H9 (cell line): ENCODE measurements around the gene RPL37. TPM values are rescaled to one million over a fixed set of nuclear protein-coding genes. Genes with fewer than 3 reads are reported as not detected.
"Not testable (repeated sequence)": the region's sequence is repeated elsewhere in the genome, so short reads cannot be mapped to it uniquely, and the experiment has no call there.

Experiments
- DNase-seq: peaks from one replicate; pipeline ENCODE4 v3.0.0-alpha.2; 2017
- H2AFZ ChIP-seq: one replicate; pipeline ENCODE4 v1.6.1; 2013; ENCODE audit warnings: mild to moderate bottlenecking, low read length, control low read depth, moderate library complexity
- H2AK5ac ChIP-seq: 2 replicates; pipeline ENCODE4 v1.6.1; 2013; ENCODE audit warnings: low read length, control low read depth, mixed read lengths; ENCODE audit not compliant: insufficient read length
- H2BK120ac ChIP-seq: one replicate; pipeline ENCODE4 v1.6.1; 2013; ENCODE audit warnings: low read depth, mild to moderate bottlenecking, low read length, control low read depth, inconsistent platforms; ENCODE audit not compliant: poor library complexity, severe bottlenecking
- H2BK12ac ChIP-seq: 2 replicates; pipeline ENCODE4 v1.6.1; 2013; ENCODE audit warnings: low read length, control low read depth, mixed read lengths, low read depth; ENCODE audit not compliant: insufficient read length
- H2BK15ac ChIP-seq: 2 replicates; pipeline ENCODE4 v1.6.1; 2013; ENCODE audit warnings: low read depth, low read length, control low read depth
- H2BK20ac ChIP-seq: one replicate; pipeline ENCODE4 v1.6.1; 2013; ENCODE audit warnings: low read depth, mild to moderate bottlenecking, low read length, control low read depth, inconsistent platforms; ENCODE audit not compliant: poor library complexity, severe bottlenecking
- H2BK5ac ChIP-seq: 2 replicates; pipeline ENCODE4 v1.6.1; 2013; ENCODE audit warnings: low read length, control low read depth, mixed read lengths; ENCODE audit not compliant: insufficient read length
- H3K14ac ChIP-seq: 2 replicates; pipeline ENCODE4 v1.6.1; 2013; ENCODE audit warnings: low read length, control low read depth; ENCODE audit not compliant: insufficient read depth
- H3K18ac ChIP-seq: 2 replicates; pipeline ENCODE4 v1.6.1; 2013; ENCODE audit warnings: low read depth, mild to moderate bottlenecking, mixed read lengths, low read length, control low read depth; ENCODE audit not compliant: insufficient read length
- H3K23ac ChIP-seq: 2 replicates; pipeline ENCODE4 v1.6.1; 2013; ENCODE audit warnings: low read length, control low read depth, mixed read lengths, low read depth; ENCODE audit not compliant: insufficient read length
- H3K23me2 ChIP-seq: 2 replicates; pipeline ENCODE4 v1.6.1; 2013; ENCODE audit warnings: low read depth, mild to moderate bottlenecking, mixed read lengths, low read length, control low read depth; ENCODE audit not compliant: insufficient read length, poor library complexity, severe bottlenecking
- H3K27ac ChIP-seq: 2 replicates; pipeline ENCODE4 v1.5.1; 2013; ENCODE audit warnings: low read length, control low read depth, mixed read lengths, low read depth; ENCODE audit not compliant: insufficient read length
- H3K27me3 ChIP-seq: 2 replicates; pipeline ENCODE4 v1.6.1; 2013; ENCODE audit warnings: low read length, control low read depth, inconsistent platforms; ENCODE audit not compliant: insufficient read depth
- H3K4ac ChIP-seq: 2 replicates; pipeline ENCODE4 v1.6.1; 2013; ENCODE audit warnings: low read depth, mild to moderate bottlenecking, control low read depth, inconsistent platforms, low read length, moderate library complexity
- H3K4me1 ChIP-seq: 2 replicates; pipeline ENCODE4 v1.6.1; 2013; ENCODE audit warnings: low read length, control low read depth, inconsistent platforms; ENCODE audit not compliant: insufficient read depth
- H3K4me2 ChIP-seq: 2 replicates; pipeline ENCODE4 v1.6.1; 2013; ENCODE audit warnings: low read length, control low read depth, mixed read lengths; ENCODE audit not compliant: insufficient read length, insufficient read depth
- H3K56ac ChIP-seq: 2 replicates; pipeline ENCODE4 v1.6.1; 2013; ENCODE audit warnings: low read depth, mild to moderate bottlenecking, mixed read lengths, low read length, control low read depth; ENCODE audit not compliant: insufficient read length
- H3K79me1 ChIP-seq: 2 replicates; pipeline ENCODE4 v1.6.1; 2013; ENCODE audit warnings: low read depth, mild to moderate bottlenecking, moderate library complexity, low read length, control low read depth, inconsistent platforms; ENCODE audit not compliant: insufficient read depth, poor library complexity, severe bottlenecking
- H3K79me2 ChIP-seq: 2 replicates; pipeline ENCODE4 v1.6.1; 2013; ENCODE audit warnings: low read length, control low read depth, inconsistent platforms; ENCODE audit not compliant: insufficient read depth
- H3K9ac ChIP-seq: 2 replicates; pipeline ENCODE4 v1.6.1; 2013; ENCODE audit warnings: low read length, control low read depth, mixed read lengths; ENCODE audit not compliant: insufficient read length; ENCODE audit errors: extremely low read depth
- H3K9me3 ChIP-seq: one replicate; pipeline ENCODE4 v1.6.1; 2013; ENCODE audit warnings: low read depth, low read length, inconsistent platforms; ENCODE audit not compliant: control insufficient read depth
- H3T11ph ChIP-seq: one replicate; pipeline ENCODE4 v1.6.1; 2013; ENCODE audit warnings: mild to moderate bottlenecking, low read length, control low read depth, inconsistent platforms
- H4K20me1 ChIP-seq: one replicate; pipeline ENCODE4 v1.6.1; 2013; ENCODE audit not compliant: control insufficient read depth, insufficient read length, insufficient read depth
- H4K5ac ChIP-seq: 2 replicates; pipeline ENCODE4 v1.6.1; 2013; ENCODE audit warnings: low read depth, mild to moderate bottlenecking, mixed read lengths, low read length, control low read depth; ENCODE audit not compliant: insufficient read length
- H4K8ac ChIP-seq: replicated peaks from 2 replicates; pipeline ENCODE4 v1.6.1; 2013; ENCODE audit warnings: low read length, control low read depth, mixed read lengths, low read depth; ENCODE audit not compliant: insufficient read length
- H4K91ac ChIP-seq: 2 replicates; pipeline ENCODE4 v1.6.1; 2013; ENCODE audit warnings: low read depth, mild to moderate bottlenecking, moderate library complexity, mixed read lengths, low read length, control low read depth; ENCODE audit not compliant: insufficient read length
- H3K27ac Mint-ChIP-seq, 3 experiments: 2 replicates in 2 of 3; 3 replicates in 1 of 3; pipeline ENCODE4 v1.8.0; 2020 to 2021; ENCODE audit warnings: mixed read lengths in 3 of 3, mild to moderate bottlenecking in 1 of 3, moderate library complexity in 1 of 3
- H3K27me3 Mint-ChIP-seq: 2 replicates; pipeline ENCODE4 v1.8.0; 2021; ENCODE audit warnings: low read depth, mild to moderate bottlenecking, moderate library complexity, mixed read lengths
- H3K36me3 Mint-ChIP-seq, 3 experiments: 2 replicates in 2 of 3; 3 replicates in 1 of 3; pipeline ENCODE4 v1.8.0; 2020 to 2021; ENCODE audit warnings: low read depth in 3 of 3, mixed read lengths in 3 of 3; ENCODE audit not compliant: insufficient read depth in 1 of 3
- H3K4me1 Mint-ChIP-seq, 2 experiments: 2 replicates each; pipeline ENCODE4 v1.8.0; 2020; ENCODE audit warnings: mixed read lengths in 2 of 2
- H3K4me3 Mint-ChIP-seq, 2 experiments: 2 replicates in 1 of 2; 3 replicates in 1 of 2; pipeline ENCODE4 v1.8.0; 2020 to 2021; ENCODE audit warnings: mild to moderate bottlenecking in 2 of 2, mixed read lengths in 2 of 2, moderate library complexity in 1 of 2
- H3K9me3 Mint-ChIP-seq, 2 experiments: 2 replicates in 1 of 2; 3 replicates in 1 of 2; pipeline ENCODE4 v1.8.0; 2020; ENCODE audit warnings: mild to moderate bottlenecking in 2 of 2, mixed read lengths in 2 of 2, moderate library complexity in 1 of 2
- WGBS: extraction: QIAGEN DNeasy Blood & Tissue Kit; methylation state at CpG from one replicate; pipeline ENCODE4 v1.1.7; 2013; ENCODE audit warnings: missing lambda C conversion rate, low lambda C conversion rate, mixed read lengths; ENCODE audit not compliant: insufficient read length; ENCODE audit errors: extremely low coverage; 5-methylcytosine and 5-hydroxymethylcytosine counted together
- total RNA-seq: library from RNA; stranded (reverse); gene quantifications from 2 replicates; pipeline ENCODE4 v1.2.1, GENCODE V29; 2021
- TF ChIP-seq, protein P1 (sequence below): fragments of 200-600 bp; sonication (generic); conservative IDR thresholded peaks from 3 replicates; pipeline ENCODE4 v1.8.0; 2021; ENCODE audit warnings: antibody characterized with exemption, mild to moderate bottlenecking

Gene RPL37
- total RNA-seq, 1 experiment from 2014 or later: 1,735 TPM

DNA sequence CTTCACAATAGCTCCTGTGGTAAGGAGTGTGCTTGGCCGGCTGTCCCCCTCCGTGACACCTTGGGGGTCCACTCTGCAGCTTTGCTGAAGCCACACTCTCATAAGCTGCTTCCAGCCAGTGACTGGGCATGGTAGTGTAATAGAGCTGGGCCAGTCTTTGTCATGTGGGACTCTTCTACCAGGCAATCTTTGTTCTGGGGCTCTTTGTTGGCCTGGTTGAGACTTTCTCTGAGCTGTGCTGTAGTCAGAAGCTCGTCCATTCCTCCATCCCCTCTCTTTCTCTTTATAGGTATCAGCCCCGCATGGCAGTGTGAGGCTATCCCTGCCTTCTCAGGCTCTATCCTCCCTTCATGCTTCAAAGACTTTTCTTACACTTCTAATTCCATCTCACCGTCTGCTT lies 31.8 kb upstream of the RPL37 start:
- Histone ChIP-seq H3K4me1 (peaks cover 3% of the 10 kb centered on the region; the same call in 1 of the 2 replicates), H3K79me1 (no peaks in the 10 kb centered on the region), H3K4ac (no peak overlapping the region), H4K20me1 (no peaks in the 10 kb centered on the region), H2AFZ (no peak overlapping the region), H3T11ph (no peak overlapping the region), H3K18ac (no peak overlapping the region), H2BK15ac (no peak overlapping the region), H2AK5ac (no peak overlapping the region), H4K8ac (no peak overlapping the region), H3K4me2 (no peak overlapping the region), H3K9me3 (no peaks in the 10 kb centered on the region), H2BK120ac (no peak overlapping the region), H3K14ac (0 out of 2 replicates have a peak overlapping the region, but pooled peaks have one; percentile 9), H2BK5ac (no peak overlapping the region), H3K23ac (no peak overlapping the region), H4K5ac (no peak overlapping the region), H3K23me2 (no peaks in the 10 kb centered on the region), H3K79me2 (no peaks in the 10 kb centered on the region), H3K27me3 (no peaks in the 10 kb centered on the region), H3K27ac (no peak overlapping the region), H3K9ac (no peak overlapping the region), H2BK20ac (no peak overlapping the region), H2BK12ac (no peak overlapping the region), H3K56ac (no peak overlapping the region), H4K91ac (no peak overlapping the region)
- Mint-ChIP-seq H3K4me3 (no peak overlapping the region), H3K27me3 (no peaks in the 10 kb centered on the region; the same call in 1 of the 2 replicates), H3K36me3 (peaks cover 9 to 18% (median 9%) of the 10 kb centered on the region in 3 experiments; a peak in 6 of 7 replicates), H3K4me1 (peaks cover 11 to 14% of the 10 kb centered on the region in 2 experiments), H3K27ac (no peak overlapping the region), H3K9me3 (peaks cover 17 to 21% of the 10 kb centered on the region in 2 experiments)
- DNase-seq: no peak
- WGBS: no CpG with 5 or more reads among the region's 5 CpGs
- TF ChIP-seq, protein P1, sequence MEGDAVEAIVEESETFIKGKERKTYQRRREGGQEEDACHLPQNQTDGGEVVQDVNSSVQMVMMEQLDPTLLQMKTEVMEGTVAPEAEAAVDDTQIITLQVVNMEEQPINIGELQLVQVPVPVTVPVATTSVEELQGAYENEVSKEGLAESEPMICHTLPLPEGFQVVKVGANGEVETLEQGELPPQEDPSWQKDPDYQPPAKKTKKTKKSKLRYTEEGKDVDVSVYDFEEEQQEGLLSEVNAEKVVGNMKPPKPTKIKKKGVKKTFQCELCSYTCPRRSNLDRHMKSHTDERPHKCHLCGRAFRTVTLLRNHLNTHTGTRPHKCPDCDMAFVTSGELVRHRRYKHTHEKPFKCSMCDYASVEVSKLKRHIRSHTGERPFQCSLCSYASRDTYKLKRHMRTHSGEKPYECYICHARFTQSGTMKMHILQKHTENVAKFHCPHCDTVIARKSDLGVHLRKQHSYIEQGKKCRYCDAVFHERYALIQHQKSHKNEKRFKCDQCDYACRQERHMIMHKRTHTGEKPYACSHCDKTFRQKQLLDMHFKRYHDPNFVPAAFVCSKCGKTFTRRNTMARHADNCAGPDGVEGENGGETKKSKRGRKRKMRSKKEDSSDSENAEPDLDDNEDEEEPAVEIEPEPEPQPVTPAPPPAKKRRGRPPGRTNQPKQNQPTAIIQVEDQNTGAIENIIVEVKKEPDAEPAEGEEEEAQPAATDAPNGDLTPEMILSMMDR: no peak

DNA sequence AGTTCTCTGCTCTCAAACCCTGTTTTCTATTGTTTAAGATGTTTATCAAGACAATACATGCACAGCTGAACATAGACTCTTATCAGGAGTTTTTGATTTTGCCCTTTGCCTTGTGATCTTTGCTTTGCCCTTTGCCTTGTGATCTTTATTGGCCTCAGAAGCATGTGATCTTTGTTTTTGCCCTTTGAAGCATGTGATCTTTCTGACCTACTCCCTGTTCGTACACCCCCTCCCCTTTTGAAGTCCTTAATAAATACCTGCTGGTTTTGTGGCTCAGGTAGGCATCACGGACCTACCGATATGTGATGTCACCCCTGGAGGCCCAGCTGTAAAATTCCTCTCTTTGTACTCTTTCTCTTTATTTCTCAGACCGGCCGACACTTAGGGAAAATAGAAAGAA lies 30.0 kb upstream of the RPL37 start:
- H4K20me1 ChIP-seq, H3K56ac ChIP-seq, H3K27me3 Mint-ChIP-seq, H3K4me1 Mint-ChIP-seq, H2AFZ ChIP-seq, H2BK20ac ChIP-seq, H3K23ac ChIP-seq, H3K14ac ChIP-seq, H3K4me3 Mint-ChIP-seq, H3T11ph ChIP-seq, H2AK5ac ChIP-seq, H3K27me3 ChIP-seq, H2BK5ac ChIP-seq, H2BK120ac ChIP-seq, H3K9ac ChIP-seq, H4K5ac ChIP-seq, H2BK15ac ChIP-seq, H3K4me1 ChIP-seq, H2BK12ac ChIP-seq, H4K8ac ChIP-seq, H3K18ac ChIP-seq, DNase-seq, H3K4me2 ChIP-seq, H3K9me3 ChIP-seq, H4K91ac ChIP-seq, H3K27ac Mint-ChIP-seq, H3K79me2 ChIP-seq, H3K27ac ChIP-seq, H3K4ac ChIP-seq, H3K23me2 ChIP-seq, H3K79me1 ChIP-seq: not testable (repeated sequence)
- peaks cover 9 to 17% (median 9%) of the 10 kb centered on the region in 3 experiments; a peak in 6 of 7 replicates for H3K36me3 Mint-ChIP-seq
- peaks cover 19 to 20% of the 10 kb centered on the region in 2 experiments for H3K9me3 Mint-ChIP-seq
- no CpG with 5 or more reads among the region's 5 CpGs for WGBS
